GM21737 (cell line): Measurements from ENCODE around the gene ACVRL1.
"Not testable (repeated sequence)": the region's sequence is repeated elsewhere in the genome, so short reads cannot be mapped to it uniquely, and the experiment has no call there.

Experiments used
- ATAC-seq: cut with Tn5 transposase; IDR thresholded peaks from one replicate; pipeline ENCODE4 v1.9.1; 2021; ENCODE audit warnings: mild to moderate bottlenecking, moderate library complexity; ENCODE audit not compliant: unreplicated experiment

The ACVRL1 gene

DNA sequence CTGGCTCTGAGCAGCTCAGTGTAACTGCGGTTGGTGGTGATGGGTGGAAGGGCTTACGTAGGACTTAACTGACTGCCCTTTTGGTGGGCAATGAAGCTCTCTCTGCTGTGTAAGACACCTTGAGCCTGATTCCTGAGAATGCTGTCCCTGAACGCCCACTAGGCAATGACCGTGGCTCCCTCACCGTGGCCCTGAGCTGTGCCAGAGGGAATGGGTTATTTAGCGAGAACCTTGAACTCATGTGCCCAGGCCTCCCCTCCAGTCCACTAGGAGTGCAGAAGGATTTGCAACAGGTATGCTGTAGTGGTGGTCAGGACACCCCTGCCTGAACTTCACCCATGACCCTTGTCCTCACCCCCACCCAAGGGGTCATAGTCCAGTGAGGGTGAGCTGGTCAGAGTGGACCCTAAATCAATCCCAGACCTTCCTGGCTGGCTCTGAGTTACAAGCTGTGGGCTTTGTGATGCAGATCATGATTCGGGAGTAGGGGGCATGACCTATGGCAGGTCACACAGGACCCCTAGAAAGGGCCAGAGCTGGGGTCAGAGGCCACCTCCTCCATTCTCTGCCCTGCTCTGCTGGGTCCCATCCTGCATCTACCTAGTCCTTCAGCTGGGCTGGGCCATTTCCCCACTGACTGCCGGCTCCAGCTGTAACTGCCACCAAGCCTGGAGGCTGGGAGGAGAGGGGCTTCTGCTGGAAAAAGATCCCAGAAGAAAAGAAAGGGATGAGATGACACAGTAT is 33.9 kb upstream of the ACVRL1 start:
- no peak for ATAC-seq

DNA sequence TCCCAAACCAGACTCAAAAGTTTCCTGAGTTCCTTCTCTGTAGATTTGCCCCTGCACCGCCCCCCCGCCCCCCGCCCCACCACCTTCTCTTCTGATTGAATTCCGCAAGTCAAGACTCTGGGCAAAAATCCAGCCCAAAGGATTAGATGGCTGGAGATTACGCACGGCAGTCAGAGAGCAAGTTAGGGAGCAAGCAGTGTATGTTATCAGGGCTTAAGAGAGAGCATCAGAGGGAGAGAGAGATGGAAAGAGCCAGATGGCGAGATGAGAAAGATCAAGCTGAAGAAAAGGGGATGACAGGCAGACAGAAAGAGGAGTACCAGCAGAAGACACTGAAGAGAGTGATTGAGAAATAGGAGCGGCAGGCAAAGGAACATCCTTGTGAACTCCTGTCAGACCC is 33.3 kb upstream of the ACVRL1 start:
- ATAC-seq: no peak

DNA sequence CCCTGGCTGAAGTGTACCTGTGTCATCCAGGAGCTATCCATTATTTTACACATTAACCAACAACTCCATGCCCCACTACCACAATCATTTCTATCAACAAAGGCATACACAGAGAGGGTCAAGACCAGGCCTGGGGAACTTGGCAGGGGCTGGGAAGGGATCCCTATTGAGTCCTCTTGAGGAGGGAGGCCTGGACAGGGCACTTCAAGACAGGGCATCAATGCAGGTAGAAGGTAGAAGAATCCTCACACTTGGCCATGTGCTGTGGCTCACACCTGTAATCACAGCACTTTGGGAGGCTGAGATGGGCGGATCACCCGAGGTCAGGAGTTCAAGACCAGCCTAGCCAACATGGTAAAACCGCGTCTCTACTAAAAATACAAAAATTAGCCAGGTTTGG is 32.8 kb upstream of the ACVRL1 start:
- ATAC-seq: no peak

DNA sequence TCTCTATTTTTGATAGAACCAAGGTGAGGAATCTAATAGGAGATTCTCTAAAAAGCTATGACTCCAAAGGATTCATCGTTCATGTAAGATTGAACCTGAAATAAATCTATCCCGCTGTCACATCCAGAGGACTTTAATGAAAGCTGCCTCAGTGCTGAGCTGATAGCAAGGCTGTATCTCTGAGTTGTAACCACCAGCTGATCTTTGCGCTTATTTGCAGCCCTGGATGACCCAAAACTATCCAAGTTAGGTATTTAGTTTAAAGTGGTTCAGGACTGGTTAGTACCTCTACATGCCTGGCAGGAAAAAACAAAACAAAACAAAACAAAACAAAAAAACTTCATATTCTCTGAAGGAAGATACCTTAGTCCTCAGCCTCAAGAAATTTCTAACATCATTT is 28.2 kb upstream of the ACVRL1 start:
- no peak for ATAC-seq

DNA sequence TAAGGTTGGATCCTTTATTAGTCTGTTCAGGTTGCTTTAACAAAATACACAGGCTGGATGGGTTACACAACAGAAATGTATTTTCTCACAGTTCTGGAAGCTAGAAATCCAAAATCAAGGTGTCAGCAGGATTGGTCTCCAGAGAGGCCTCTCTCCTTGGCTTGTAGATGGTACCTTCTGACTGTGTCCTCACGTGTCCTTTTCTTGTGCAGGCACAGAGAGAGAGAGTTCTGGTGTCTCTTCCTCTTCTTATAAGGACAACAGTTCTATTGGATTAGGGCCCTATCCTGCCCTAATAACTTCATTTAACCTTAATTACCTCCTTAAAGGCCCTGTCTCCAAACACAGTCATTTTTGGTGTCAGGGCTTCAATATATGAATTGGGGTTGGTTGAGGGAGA is 24.0 kb upstream of the ACVRL1 start:
- ATAC-seq: no peak

DNA sequence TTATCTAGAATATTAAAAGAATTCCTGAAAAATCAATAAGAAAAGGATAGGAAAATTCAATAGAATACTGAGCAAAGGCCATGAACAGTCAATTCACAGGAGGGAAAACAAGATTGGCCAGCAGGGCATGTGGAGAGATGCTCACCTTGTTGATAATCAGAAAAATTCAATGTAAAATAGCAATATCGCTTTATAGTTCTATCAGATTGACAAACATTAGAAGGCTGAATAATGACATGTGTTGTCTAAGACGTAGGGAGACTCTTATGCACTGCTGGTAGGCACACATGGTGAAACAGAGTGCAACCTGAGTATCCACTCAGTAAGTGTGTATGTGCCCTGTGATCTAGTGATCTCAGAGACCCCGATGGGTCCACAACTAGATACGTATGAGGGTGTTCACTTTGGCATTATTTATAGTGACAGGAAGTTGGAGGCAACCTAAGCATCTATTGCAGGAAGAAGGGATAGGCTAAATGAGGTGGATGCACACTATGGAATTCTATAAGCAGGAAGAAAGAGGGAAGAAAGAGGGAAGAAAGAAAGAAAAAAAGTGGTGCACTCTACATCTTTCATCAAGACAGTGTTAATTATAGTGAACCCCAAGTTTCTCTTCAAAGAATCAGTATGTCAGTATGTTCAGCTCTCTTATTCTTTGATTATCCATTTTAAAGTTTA is 23.2 kb upstream of the ACVRL1 start:
- ATAC-seq: no peak

DNA sequence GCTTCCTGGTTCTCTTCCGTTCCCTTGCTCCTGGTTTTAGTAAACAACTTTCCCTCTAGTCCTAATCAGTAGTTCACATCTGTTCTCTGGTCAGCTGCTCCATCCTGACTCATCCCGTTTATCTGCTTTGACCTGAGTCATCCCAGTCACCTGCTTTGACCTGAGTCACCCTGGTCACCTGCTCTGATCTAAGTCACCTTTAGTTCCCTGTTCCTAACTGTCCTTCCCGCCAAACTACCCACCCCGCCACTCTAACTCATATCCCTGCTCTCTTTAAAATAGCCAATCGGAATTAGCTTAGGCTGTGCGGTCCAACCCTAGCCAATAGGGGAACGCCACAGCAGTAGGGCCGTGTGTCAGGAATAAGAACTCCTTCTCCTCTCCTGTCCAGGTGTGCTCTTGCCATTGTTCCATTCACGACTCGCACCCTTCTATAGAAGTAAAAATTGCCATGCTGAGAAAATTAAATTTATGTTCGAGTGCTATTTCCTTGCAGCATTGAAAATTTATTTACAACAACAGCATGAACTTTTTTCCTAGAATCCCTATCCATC is 22.6 kb upstream of the ACVRL1 start:
- ATAC-seq: no peak

DNA sequence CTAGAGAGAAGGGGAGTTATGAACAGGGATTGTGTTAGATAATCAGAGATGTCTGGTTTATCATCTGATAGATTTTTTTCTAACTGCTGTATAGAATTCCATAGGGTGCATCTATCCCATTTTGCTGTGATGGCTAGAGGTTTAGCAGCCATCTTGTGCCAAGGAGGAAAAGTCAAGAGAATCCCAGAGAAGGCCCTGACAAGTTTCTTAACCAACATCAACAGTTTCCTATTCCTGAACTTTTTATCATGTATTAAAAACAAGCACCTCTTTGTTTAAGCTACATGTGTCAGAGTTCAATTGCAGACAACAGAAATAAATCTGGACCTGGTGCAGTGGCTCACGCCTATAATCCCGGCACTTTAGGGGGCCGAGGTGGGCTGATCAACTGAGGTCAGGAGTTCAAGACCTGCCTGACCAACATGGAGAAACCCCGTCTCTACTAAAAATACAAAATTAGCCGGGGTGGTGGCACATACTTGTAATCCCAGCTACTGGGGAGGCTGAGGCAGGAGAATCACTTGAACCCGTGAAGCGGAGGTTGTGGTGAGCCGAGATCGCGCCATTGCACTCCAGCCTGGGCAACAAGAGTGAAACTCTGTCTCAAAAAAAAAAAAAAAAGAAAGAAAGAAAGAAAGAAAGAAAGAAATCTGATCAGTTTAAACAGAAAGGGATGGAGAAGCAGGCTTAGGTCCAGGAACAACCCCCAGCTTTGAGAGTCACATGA is 21.8 kb upstream of the ACVRL1 start:
- ATAC-seq: not testable (repeated sequence)

DNA sequence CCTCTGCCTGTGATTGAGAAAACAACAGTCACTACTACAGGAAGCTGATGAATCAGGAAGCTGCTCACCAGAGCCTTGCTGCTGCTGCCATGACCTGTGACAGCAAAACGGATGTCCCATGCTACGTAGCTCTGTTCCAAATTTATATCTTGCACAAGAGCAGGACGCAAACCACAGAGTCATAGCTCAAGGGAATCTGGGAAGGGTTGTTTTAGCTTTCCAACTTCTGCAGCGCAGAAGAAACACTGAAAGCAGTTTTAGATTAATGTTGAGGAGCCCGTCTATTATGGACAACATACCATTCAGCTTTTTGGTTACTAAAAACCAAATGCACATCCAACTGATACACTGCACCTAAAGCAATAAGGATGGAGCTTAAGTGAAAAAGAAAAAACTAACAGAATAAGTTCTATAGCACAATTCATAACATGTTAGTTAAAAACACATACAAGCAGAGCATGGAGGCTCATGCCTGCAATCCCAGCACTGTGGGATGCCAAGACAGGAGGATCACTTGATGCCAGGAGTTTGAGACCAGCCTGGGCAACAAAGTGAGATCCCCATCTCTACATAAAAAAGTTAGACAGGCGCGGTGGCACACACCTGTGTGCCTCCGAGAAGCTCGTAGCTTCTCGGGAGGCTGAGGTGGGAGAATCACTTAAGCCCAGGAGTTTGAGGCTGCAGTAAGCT is 21.1 kb upstream of the ACVRL1 start:
- no peak for ATAC-seq

DNA sequence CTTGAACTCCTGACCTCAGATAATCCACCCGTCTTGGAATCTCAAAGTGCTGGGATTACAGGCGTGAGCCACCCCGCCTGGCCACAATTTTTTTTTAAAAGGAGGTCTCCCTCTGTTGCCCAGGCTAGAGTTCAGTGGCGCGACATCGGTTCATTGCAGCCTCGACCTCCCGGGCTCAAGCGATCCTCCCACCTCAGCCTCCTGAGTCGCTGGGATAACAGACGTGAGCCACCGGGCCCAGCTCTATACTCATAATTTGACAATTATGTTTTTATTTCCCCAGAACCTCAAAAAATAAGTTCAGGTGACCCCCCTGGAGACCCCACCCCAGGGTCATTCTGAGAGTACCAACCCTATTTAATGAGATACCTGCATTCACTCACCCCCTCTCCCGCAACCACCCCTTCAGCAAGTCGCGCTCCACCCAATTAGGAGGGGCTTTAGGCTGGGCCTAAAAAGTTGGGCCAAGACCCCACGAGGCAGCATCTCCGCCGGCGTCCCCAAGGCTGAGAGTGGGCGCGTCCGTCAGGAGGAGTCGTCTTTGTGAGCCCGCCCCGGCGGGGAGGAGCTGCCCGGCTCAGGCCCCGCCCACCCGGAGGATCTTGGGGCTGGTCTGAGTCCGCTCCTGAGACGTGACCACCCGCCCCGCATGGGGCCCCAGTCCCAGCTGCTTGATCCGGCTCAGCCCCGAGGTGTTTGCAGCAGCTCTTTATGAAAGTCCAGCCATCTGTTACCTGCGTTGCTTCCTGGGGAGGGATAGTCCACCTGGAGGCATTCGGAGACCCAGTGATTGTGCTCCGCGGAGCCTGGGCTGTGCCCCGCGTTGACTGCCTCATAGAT is 19.6 kb upstream of the ACVRL1 start, which contains the start of gene ANKRD33:
ANKRD33 (plus strand) TSS at position 628 of the 840 bp plus-strand sequence; CDS start at position 712, 84 bp downstream.
- no peak for ATAC-seq

DNA sequence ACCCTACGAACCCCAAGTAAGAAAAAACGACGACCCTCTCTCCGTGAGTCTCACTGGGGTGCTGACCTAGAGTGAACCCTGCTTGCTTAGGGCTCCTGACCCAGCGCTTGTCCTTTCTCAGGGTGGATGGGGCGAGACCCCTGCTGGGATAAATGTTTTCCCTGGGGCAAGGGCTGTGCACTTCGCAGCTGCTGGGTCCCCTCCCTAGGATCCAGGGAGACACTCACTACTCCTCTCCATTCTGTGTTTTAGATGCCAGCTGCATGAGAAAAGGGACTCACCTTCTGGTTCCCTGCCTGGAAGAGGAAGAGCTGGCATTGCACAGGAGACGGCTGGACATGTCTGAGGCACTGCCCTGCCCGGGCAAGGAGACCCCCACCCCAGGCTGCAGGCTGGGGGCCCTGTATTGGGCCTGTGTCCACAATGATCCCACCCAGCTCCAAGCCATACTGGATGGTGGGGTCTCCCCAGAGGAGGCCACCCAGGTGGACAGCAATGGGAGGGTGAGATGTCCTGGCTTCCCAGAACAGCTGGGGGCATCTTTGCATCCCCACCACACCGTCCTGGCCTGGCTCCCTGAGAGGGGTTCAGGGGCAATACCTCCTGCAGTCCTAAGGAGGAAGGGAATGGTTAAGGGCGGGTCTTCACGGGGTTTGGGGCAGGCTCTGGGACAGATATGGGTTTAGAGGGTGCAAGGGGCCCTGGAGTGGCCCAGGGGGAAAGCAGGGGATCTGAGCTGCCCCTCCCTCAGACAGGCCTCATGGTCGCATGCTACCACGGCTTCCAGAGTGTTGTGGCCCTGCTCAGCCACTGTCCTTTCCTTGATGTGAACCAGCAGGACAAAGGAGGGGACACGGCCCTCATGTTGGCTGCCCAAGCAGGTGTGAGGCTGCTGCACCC is 18.7 kb upstream of the ACVRL1 start:
- no peak for ATAC-seq

DNA sequence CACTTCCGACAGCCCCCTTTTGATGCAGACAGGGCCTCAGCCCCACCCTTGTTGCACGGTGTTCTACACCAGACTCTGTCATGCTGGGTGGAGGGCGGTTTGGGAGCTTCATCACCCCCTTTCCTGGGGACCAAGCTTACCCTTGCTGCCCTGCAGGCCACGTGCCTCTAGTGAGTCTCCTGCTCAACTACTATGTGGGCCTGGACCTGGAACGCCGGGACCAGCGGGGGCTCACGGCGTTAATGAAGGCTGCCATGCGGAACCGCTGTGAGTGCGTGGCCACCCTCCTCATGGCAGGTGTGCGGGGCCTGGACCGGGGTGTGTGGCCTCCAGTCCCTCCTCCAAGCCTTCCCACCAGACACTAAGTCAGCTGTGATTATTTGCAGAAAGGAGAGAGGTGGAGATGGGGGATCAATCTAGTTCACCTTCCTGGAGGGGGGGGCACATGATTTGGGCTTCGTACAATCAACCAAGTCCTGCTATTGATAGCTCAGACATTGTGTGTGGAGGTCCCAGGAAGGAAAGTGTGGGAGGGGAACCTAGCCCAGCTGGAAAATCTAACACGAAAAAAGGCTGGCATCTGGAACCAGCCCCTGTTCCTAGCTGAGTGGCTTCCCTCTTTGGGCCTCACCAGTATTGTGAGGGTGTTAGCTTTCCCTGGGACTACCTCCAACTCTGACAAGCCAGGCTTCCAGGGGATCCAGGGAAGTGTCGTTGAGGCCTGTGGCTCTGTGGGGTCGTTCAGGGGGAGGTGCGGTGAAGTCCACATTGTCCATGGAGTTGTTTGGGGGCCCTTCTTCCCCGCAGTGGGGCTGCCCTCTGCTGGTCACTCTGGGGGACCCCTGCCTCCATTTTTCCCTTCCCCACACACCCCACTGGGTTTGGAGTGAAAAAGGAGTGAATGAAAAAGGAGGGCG is 17.8 kb upstream of the ACVRL1 start:
- ATAC-seq: no peak

DNA sequence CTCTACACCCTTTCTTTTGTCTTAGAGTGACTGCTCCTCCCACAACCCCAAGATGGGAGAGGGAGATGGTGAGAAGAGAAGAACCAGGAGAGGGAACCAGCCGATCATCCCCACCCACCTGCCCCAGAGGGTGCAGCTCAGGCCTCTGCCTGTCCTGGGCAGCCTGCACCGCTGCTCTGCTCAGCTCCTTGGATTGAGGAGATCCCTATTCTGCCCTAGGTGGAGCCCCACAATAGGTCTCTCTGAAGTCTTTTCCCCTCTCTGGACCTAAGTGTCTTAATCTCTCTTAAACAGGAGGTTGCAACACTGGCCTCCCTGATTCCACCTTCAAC is 17.2 kb upstream of the ACVRL1 start:
- ATAC-seq: no peak

DNA sequence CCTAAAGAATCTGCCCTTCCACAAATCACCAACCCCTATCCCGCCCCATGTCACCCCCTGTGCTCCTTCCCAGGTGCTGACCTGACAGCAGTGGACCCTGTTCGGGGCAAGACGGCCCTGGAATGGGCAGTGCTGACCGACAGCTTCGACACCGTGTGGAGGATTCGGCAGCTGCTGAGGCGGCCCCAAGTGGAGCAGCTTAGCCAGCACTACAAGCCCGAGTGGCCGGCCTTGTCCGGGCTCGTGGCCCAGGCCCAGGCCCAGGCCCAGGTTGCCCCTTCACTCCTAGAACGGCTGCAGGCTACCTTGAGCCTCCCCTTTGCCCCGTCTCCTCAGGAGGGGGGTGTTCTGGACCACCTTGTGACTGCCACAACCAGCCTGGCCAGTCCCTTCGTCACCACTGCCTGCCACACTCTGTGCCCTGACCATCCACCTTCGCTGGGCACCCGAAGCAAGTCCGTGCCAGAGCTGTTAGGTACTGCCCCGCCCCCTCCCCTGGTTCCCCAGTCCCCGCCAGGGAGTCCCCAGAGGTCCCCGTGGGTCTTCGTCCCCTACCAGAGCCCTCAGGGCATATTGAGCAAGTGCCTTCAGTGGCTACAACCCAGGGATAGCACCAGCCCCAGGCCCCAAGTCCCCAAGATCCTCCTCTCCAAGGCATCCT is 16.7 kb upstream of the ACVRL1 start:
- no peak for ATAC-seq

DNA sequence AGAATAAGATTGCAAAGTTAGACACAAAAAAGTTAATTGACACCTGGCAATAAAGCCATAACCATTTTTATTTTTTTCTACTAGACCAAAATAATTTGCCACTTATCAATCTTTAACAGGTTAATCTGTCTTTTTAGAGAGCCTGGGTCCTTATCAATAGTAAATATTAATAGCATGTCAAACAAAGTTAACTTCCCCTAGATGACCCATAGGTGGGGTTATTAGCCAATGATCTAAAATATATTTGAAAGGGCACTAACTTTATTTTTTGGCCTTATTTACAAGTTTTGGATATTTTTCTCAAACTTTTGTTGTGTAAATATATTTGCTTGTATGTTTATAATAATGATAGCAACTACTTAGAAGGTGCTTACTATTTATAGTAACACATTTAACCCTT is 15.5 kb upstream of the ACVRL1 start:
- no peak for ATAC-seq

DNA sequence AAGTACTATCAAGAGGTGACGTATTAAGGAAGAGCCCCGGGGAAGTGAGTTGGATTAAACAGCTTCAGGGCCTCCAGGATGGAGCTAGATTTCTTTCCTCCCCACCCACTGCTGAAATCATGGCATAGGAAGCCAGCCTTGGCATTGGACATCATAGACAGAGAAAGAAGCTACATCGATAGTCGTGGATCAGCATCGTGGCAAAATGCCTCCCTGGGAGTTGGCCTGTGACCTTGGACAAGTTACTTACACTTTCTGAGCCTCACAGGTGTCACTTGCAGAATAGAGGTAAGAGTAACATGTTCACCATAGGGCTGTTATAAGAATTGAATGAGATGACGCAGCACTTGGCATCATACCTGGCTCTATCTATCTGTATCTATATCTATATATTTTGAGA is 13.5 kb upstream of the ACVRL1 start:
- no peak for ATAC-seq

DNA sequence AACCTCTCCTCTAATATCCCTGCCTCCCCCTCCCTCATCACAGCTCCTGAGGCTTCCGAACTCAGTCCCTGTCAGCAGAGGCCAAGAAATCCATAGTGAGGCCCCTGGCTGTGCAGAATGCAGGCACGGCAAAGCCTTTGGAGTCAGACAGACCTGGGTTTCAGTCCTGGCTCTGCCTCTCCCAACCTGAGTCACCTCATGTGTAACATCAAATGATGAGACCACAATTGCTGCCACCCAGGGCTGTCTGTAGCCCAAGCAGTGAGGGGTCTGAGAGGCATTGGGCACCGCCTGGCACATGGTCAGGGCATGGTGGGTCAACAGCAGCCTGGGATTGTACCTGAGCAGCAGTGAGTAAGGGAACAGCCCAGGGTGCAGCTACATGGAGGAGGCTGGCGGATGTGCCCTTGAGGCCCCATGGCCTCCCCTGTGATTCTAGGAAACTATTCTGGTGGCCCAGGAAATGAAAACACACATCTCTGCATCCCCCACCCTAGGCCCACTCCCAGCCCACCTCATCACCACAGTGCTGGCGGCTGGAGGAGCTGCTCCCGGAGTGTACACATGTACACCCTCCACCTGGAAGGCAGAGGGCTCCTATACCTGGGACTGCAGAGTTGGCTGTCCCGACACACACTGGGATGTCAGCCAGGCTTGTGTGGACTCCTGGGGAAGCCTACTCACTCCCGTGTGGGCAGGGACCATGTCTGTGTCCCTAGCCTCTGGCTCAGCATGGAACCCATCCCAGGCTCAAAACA is 11.7 kb upstream of the ACVRL1 start:
- no peak for ATAC-seq
